ENCODE measurements around the gene FRMD5.
"Not testable (repeated sequence)": the region's sequence is repeated elsewhere in the genome, so short reads cannot be mapped to it uniquely, and the experiment has no call there.

Gene FRMD5

DNA sequence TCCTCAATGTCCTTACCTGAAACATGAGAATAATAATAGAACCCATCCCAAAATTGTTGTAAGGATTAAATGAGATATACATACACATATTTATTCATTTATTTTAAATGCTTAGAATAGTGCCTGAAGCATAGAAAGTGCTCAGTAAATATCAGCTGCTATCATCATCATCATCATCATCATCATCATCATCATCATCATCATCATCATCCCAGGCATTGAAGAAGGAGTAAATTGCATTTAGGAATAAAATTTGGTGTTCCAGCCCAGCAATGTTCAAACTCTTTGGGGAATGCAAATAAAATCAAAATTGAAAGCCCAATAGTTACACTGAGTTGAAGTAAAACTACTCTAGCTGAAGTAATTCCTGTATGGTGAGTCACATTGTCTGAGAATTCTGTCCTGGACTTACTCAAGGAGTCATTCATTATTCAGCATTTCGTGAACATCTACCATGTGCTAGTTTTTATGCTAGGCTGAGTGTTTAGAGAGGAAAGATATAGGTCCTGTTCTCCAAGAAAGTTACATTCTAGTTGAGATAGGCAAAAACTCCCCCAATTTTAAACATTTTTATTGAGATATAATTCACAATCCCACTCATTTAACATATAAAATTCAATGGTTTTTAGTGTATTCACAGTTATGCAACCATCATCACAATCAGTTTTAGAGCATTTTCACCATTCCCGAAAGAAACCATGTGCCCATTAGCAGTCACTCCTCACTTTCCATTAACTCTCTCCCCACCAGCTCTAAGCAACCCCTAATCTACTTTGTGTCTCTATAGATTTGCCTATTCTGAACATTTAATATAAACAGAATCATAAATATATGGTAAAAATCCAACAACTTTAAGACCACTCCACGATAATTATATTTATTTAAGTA, 107.2 kb downstream of the FRMD5 start:
- DNase-seq, result no peak

DNA sequence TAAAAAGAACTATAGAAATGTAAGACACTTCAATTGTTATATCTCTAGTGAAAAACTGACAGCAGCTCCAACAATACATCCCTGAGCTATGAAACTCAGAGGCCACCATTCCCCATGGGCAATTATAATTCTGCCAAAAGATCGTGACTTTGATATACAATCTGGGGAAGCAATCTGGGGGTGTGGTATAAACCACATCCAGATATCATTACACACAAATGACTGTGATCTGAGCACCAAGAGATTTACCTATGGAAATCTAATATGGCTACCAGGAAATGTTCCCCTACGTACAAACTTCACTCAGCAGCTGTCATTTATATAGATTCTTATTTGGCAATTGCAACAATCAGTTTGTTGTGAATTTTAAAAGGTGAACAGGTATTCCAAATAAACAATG, 110.3 kb downstream of the FRMD5 start:
- DNase-seq, result no peak

DNA sequence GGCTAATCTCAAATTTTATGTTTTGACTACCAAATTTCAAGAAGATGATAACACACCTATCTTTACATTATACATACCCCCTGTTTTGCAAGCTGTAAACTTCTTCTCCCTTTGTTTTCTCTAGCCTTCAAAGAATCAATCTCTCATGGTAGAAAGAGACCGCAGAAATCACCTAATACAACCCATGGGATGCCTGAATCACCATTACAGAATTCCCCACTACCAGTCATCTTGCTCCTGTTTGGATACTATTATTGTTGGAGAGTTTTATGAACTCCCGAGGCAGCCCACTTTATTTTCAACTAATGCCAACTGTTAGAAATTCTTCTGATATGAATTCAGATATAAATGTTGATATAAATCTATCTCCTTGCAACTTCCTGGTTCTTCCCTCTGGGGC, 110.9 kb downstream of the FRMD5 start:
- DNase-seq, result no peak

DNA sequence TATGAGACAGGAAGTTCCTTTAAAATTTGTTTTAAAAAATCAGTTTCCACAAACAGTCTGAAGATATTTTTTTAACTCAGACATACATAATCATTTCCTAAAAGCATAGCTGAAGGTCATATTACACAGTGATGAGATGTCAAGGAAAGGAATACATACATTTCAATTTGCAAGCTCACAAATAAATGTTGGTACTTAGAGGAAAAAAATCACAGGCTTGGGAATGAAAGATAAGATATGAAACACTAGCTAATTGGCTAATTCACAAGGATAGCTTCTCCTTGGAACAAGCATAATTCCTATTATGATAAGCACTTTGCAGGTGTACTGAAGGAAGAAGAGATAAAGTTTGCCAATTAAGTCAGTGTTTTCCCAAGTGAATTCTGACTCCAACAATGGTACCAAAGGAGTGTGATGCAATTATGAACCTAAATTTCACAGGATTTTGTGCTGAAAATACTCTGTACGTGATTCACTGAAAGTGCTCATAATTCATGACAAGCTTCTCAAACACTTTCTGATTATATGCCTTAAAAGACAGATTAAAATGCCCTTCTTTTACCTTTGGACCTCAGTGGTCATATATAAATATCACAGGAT, 112.4 kb downstream of the FRMD5 start:
- DNase-seq, result no peak

DNA sequence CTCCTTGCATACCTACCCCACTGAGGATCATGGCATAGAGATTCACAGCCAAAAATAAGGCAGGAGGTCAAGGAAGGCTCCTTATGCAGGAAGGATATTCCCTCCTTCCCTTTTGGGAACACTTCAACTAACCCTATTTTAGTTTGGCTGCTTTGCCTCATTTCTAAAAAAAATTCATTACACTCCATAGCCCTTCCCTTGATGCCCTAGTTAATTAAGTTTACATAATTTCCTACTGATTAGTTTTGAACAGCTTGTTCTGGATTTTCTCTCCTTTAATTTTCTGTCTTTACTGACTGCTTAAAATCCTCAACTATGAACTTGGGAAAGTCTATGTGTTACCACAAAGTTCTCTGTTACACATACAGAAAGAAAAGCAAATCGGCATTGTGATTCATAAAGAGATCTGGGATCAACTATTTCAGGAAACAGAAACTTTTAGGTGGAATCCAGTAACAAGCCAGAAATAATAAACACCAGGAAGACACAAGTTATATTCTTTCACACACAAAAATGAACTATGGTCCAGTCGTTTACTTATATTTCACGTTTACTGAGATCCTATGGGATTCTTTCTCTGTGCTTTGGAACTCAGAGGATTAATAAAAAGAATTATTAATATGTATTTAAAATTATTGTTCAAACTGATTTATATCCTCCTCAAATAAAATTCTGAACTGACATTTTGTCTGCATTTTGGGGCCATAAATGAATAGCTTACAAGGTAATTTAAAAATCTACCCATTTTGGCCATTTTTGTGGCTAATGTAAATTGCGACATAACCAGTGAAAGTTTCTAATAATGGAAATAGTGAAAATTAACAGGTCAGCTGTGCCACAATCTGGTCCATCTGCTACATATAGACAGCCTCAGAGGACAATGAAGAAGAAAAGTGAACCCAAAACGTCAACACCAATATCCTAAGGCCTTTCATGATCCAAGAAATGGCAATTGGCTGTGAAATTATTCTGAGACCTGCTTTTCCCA, 113.8 kb downstream of the FRMD5 start:
- no peak for DNase-seq

DNA sequence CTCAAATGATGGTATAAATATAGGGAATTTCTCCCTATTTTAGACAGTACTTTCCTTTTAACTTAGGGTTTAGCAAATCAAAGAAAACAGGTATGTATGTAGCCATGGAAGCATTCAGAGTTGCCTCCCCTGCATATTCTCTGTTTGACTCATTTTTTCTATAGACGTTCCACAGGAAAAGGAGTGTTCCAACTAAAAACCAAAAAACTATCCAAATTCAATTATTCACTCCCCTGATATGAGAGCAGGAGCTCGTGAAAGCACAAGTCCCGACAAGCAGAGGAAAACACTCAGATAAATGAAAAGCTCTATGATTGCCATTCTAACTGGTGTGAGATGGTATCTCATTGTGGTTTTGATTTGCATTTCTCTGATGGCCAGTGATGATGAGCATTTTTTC, 119.5 kb downstream of the FRMD5 start:
- DNase-seq, result no peak

DNA sequence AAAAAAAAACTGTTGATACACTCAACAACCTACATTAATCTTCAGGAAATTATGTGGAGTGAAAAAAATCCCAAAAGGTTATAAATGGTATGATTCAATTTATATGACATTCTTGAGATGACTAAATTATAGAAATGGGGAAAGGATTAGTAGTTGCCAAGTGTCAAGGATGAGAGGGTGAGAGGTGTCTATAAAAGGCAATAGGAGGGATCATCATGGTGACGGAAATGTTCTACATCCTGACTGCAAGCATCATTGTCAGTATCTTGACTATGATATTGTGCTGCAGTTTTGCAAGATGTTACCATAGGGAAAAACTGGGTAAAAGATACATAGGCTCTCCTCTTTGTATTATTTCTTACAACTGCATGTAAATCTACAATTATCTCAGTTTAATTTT, 125.6 kb downstream of the FRMD5 start:
- no peak for DNase-seq

DNA sequence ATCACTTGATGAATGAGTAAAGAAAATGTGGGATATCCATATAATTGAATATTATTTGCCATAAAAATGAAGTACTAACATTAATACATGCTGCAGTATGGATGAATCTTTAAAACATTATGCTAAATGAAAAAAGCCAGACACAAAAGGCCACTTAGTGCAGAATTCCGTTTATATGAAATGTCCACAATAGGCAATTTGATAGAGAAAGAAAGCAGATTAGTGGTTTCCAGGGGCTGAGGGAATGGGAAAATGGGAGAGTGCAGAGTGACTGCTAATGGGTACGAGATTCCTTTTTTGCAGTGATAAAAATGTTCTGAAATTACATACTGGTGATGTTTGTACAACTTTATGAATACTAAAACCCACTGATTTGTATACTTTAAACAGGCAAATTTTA, 126.7 kb downstream of the FRMD5 start:
- DNase-seq, result no peak

DNA sequence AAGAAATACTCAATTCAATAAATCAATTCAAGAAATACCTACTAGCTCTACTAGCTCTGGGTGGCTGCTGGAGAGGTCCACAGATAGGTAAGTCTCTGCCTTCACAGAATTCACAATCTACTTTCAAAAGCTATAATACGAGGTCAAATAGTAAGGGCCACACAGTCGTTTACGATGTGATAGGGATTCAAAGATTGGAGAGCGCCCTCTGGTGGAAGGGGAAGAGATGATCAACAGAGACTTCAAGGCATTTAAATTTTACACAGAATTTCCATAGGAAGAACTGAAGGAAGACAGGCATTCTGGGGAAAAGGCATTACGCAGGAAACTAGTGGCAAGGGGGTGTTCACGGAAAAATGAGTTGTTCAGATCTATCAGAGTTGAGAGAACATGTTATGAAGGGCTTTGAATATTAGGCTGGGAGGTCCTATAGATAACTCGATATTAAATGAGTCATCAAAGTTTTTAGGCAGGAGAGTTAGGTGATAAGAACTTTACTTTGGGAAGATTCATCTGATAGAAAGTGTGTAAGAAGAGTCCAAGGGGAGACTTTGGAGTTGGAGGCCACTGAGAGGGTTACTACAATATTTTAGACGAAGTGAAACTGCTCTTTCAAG, 128.8 kb downstream of the FRMD5 start:
- DNase-seq, result no peak

DNA sequence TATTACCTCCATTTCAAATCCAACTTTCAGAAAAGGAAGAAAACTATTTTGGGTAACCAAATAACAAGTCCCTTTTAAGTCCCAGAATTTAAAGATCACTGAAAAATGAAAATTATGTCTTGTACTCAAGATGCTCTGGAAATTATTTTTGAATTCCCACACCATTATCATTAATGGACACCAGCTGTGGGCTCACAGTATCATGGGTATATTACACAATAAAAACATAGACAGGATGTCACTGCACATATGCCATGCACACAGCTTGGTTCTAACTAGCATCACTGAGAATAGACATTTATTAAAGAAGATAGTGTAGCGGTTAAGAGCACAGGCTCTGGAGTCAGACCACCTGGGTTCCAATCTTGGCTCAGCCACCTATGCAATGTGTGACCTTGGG, 130.4 kb downstream of the FRMD5 start:
- DNase-seq, result no peak

DNA sequence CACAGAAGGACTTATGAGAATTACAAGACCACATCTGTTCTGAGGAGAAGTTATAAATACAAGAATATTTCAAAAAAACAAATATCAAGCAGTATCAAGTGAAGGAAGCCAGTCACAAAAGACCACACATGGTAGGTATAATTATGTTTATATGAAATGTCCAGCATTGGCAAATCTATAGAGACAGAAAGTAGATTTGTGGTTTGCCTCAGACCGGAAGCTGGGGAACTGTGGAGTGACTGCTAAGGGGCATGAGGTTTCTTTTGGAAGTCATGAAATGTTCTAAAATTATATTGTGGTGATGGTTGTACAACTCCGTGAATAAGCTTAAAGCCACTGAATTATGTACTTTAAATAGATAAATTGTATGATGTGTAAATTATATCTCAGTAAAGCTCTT, 136.9 kb downstream of the FRMD5 start:
- DNase-seq, result no peak

DNA sequence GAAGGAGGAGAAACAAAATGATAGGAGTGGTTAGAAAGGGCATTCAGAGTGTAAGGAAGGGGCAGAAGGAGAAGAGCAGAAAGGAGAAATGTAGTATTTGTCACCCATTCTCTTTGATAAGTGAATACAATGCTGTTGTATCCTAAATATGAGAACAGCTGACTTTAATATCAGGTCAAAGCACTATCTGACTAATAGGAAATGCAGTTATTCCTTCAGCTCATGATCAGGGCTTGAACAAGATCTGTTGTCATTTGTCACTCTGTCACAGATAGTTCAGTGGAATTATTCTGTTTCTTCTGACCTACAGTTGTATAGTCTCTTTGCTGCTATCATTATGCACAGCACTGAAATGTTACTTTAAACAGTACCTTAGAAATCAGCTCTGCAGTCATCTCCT, 149.4 kb downstream of the FRMD5 start:
- DNase-seq, result no peak

DNA sequence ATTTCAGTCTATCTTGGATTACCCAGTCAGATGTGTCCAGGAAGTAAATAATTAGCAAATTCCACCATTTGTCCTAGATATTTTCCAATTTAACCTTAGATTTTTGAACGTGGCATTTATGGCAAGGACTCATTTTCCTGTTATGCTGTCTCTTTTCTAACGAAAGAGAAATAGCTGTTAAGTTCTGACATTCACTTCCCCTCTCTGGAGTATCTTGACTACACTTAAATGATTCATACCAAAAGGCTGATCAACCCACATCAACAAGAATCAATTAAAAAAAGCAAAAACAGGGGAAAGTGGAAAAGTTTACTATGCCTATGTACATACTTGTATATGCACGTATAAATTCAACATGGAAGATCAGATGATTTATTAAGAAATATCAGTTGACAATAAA, 149.9 kb downstream of the FRMD5 start:
- no peak for DNase-seq

DNA sequence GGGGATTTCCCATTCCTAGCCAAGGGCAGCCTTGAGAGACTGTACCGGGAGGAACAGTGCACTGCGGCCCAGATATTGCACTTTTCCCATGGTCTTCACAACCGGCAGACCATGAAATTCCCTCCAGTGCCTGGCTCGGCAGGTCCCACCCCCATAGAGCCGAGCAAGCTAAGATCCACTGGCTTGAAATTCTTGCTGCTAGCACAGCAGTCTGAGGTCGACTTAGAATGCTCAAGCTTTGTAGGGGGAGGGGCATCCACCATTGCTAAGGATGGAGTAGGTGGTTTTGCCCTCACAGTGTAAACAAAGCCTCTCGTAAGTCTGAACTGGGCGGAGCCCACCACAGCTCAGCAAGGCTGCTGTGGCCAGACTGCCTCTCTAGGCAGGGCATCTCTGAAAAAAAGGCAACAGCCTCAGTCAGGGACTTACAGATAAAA, 156.3 kb downstream of the FRMD5 start:
- no peak for DNase-seq

DNA sequence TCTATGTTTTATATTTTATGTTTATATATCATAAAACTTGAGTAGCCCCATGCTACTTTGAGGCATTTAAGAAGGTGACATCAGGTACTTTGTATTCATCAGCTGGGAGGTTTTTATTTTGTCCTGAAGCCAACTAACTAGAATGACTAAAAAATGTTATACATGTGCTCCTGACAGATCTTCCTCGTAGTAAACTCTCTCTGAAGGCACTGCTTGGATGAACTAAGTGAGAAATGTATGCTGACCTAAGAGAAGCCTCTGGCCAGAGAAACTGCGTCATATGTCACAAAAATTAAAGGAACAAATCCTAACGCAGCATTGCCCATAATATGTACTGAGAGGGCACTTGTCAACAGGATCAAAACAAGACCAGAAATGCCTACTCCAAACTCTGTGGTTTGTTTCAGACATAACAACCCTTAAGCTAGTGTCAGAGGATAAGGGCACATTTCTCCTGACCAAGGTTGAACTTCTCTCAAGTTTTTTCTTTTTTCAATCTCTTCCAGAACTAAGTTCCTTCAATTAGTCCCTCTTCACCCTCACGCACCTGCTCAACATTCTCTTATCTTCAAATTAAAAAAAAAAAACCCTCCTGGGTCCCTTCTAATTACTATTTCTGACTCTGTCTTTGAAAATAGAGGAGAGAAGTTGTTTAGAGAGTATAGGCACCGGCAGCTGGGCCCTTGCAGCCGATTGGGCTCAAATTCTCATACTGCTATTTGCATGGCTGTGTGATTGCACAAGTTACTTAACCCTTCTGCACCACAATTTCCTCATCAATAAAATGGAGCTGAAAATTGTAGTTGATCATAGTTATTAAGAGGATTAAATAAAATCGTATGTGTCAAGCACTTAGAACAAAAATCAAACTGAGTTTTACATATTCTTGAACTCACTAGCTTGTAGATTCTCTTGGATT, 159.0 kb downstream of the FRMD5 start:
- DNase-seq, result no peak

DNA sequence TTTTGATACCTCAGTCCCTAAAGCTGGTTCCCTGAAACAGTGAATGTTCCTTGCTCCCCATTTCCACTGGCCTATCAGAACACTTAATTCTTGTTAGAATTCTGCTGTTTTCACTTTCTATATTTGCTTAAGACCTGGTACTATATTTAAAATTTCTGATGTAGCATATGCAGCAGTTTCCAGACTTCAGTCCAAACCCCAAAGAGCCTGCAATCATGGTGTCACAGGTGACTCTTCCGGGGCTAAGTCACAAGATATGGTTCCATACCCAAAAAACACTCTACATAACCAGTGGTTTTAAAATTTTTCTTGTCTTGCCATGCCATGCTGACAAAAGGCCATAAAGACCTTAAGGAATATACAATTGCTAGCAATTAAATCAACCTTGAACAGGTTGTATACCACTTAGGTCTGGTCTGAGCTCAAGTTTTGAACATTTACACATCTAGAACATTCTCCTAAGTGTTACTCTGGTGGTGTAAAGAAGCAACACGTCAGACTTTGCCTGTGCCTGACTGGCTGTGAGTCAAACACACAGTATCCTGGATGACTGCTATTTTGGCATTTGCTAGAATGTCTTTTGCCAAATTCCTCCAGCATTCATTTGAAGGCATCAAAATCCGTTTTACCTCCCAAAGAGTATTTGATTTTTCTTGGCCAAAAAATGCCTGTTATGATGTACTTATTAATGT, 160.0 kb downstream of the FRMD5 start:
- DNase-seq, result no peak

DNA sequence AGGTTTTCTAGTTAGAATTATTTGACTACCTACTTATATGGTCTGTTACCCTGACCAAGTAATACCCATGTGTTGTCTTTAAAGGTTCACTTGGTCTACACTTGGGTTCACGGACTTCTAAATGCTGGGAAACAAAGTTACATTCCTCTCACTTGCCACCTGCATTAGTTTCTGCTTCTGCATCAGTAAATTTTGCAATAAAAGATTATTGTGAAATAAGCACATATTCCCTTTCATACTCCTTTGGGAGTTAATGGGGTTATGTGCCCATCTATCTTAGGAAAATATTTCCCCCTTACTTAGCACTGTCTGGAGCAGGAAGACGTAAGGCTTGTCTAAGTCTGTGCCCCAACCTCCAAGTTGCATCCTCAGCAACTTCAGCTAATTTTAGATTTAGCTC, 160.7 kb downstream of the FRMD5 start:
- DNase-seq, result no peak

DNA sequence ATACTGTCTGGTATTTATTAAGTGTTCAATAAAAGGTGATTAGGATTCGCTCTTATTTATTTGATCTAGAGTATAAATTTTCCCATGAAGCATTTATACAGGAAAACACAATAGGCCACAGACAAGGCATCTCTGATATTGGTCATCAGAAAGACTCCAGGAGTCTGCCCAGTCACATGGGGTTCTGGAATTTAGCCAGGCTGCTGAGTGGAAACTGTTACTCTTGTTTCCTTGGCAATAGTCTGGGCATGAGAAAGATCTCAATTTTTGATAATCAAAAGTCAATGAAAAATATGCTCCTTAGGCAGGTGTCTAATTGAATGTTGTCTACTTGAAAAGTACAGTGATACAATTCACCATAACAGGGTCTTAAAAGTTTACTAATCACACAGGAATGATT, 161.2 kb downstream of the FRMD5 start:
- DNase-seq, result peak; percentile 3

DNA sequence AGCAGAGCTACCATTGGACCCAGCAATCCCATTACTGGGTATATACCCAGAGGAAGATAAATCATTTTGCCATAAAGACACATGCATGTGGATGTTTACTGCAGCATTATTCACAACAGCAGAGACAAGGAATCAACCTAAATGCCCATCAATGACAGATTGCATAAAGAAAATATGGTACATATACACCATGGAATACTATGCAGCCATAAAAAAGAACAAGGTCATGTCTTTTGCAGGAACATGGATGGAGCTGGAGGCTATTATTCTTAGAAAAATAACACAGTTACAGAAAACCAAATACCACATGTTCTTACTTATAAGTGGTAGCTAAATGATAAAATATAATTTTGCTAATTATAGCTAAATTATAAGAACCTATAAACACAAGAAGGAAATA, 162.3 kb downstream of the FRMD5 start:
- not testable (repeated sequence) for DNase-seq

DNA sequence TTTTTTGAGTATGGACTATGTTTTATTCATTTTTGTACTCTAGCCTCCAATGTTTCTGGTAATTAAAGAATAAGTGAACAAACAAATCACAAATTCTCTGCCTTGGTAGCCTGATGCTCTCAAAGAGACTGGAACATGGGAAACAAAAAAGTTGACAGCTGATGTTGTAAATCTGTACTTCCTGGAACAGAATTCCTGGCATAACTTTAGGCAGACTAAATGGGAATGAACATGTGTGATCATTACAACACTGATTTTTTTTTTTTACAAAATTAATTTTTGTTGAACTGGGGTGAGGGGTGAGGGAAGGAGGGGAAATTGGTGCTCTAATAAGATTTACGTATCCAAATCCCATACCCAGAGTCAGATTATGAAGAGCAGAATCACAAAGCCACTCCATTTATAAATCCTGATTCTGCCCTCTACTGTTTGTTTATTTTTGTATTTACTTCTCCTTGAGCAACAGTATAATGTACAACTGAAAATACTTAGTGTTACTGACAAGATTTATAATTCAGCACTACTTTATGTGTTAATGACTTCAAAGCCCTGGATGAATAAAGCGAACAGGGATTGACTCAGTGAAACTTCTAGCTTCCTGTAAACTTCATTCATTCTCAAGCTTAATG, 165.0 kb downstream of the FRMD5 start:
- no peak for DNase-seq

DNA sequence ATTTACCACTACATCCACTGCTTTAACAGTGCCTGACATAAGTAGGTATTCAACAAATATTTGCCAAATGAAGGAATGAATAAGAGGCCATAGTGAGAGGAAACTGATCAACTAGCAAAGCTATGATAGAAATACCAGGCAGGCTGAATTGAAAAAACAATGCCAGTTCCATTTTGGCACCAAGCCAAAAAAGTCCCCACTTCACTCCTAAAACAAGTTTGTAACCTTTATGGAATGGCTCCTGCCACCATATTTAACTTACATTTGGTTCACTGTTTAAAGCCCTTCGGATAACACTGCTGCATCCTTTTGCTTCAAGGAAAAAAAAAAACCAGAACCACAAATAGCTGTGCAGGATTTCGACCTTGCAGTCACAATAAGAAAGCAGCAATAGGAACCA, 166.1 kb downstream of the FRMD5 start:
- DNase-seq, result no peak

Measured in GOT3 (cell line).